ENCODE measurements around the gene SPARCL1. TPM values are rescaled to one million over a fixed set of nuclear protein-coding genes. Genes with fewer than 3 reads are reported as not detected.

SPARCL1 gene
- total RNA-seq, 2 donors from 2014 or later, result 18.4 to 84.0 TPM

- H3K4me1 ChIP-seq, result no peaks in the 10 kb centered on the region
- no peak overlapping the region for H3K4me3 ChIP-seq
- no peaks in the 10 kb centered on the region for H3K36me3 ChIP-seq
- TF ChIP-seq CTCF (IDR thresholded peaks at IDR 0.05), result no peak
- H3K27ac ChIP-seq, result no peak overlapping the region
- intact Hi-C loops (cut with DNase I), result no loop called here
- H3K27me3 ChIP-seq, result no peaks in the 10 kb centered on the region
- DNase-seq, result no peak
- no peaks in the 10 kb centered on the region for H3K9me3 ChIP-seq
- H3K9ac ChIP-seq (ENCODE audit: low read depth in 2 of 2, low read length in 2 of 2), result no peak overlapping the region
These were observed 41.2 kb upstream of the SPARCL1 start for GRCh38 chr4:87570290-87570805.

- intact Hi-C loops (cut with DNase I), result no loop called here
- Histone ChIP-seq H3K9me3 (no peaks in the 10 kb centered on the region), H3K27ac (no peak overlapping the region), H3K4me1 (no peaks in the 10 kb centered on the region), H3K27me3 (no peaks in the 10 kb centered on the region), H3K36me3 (no peaks in the 10 kb centered on the region), H3K4me3 (no peak overlapping the region), H3K9ac (ENCODE audit: low read depth in 2 of 2, low read length in 2 of 2) (no peak overlapping the region)
- no peak for TF ChIP-seq CTCF (IDR thresholded peaks at IDR 0.05)
- DNase-seq, result no peak
These were observed 38.0 kb upstream of the SPARCL1 start for GRCh38 chr4:87567191-87567590.

- no peaks in the 10 kb centered on the region for H3K27me3 ChIP-seq
- no peak overlapping the region for H3K27ac ChIP-seq
- no peak overlapping the region for H3K9ac ChIP-seq (ENCODE audit: low read depth in 2 of 2, low read length in 2 of 2)
- intact Hi-C loops (cut with DNase I), result no loop called here
- no peak for TF ChIP-seq CTCF (IDR thresholded peaks at IDR 0.05)
- no peaks in the 10 kb centered on the region for H3K9me3 ChIP-seq
- no peaks in the 10 kb centered on the region for H3K4me1 ChIP-seq
- H3K4me3 ChIP-seq, result no peak overlapping the region
- DNase-seq, result no peak
- no peaks in the 10 kb centered on the region for H3K36me3 ChIP-seq
These were observed 37.1 kb upstream of the SPARCL1 start for GRCh38 chr4:87566276-87566675.

- no peaks in the 10 kb centered on the region for H3K9me3 ChIP-seq
- H3K4me1 ChIP-seq, result no peaks in the 10 kb centered on the region
- DNase-seq, result no peak
- H3K36me3 ChIP-seq, result no peaks in the 10 kb centered on the region
- no peak overlapping the region for H3K27ac ChIP-seq
- no peak for TF ChIP-seq CTCF (IDR thresholded peaks at IDR 0.05)
- H3K4me3 ChIP-seq, result no peak overlapping the region
- H3K27me3 ChIP-seq, result no peaks in the 10 kb centered on the region
- no peak overlapping the region for H3K9ac ChIP-seq (ENCODE audit: low read depth in 2 of 2, low read length in 2 of 2)
- intact Hi-C loops (cut with DNase I), result no loop called here
These were observed 36.6 kb upstream of the SPARCL1 start for GRCh38 chr4:87565746-87566145.

GRCh38 chr4:87560802-87561201 is 31.6 kb upstream of the SPARCL1 start:
- no peaks in the 10 kb centered on the region for H3K4me1 ChIP-seq
- H3K9me3 ChIP-seq, result no peaks in the 10 kb centered on the region
- no peak for TF ChIP-seq CTCF (IDR thresholded peaks at IDR 0.05)
- H3K9ac ChIP-seq (ENCODE audit: low read depth in 2 of 2, low read length in 2 of 2), result no peak overlapping the region
- no peaks in the 10 kb centered on the region for H3K27me3 ChIP-seq
- H3K4me3 ChIP-seq, result no peak overlapping the region
- no peaks in the 10 kb centered on the region for H3K36me3 ChIP-seq
- intact Hi-C loops (cut with DNase I), result no loop called here
- no peak for DNase-seq
- H3K27ac ChIP-seq, result no peak overlapping the region

All from colonic mucosa (tissue), 4 donors.